Hematopoietic multipotent progenitor cell treated with erythropoietin and hydrocortisone succinate and interleukin-3 and kit ligand, for 4 days (in vitro differentiated cells): ENCODE data around the gene KDM7A.

Source experiments
- DNase-seq: peaks from one replicate; pipeline ENCODE4 v3.0.0-alpha.2; 2015

Gene KDM7A

GRCh38 chr7:140051820-140052219 lies 125.0 kb downstream of the KDM7A start:
- DNase-seq = no peak

- DNase-seq = no peak
Observed at GRCh38 chr7:140050100-140050499, 126.7 kb downstream of the KDM7A start.

- DNase-seq = no peak
Observed at GRCh38 chr7:140049339-140050024, 127.3 kb downstream of the KDM7A start.

- no peak for DNase-seq
Observed at GRCh38 chr7:140048989-140049338, 127.8 kb downstream of the KDM7A start.

- DNase-seq = no peak
Observed at GRCh38 chr7:140048138-140048537, 128.6 kb downstream of the KDM7A start.

GRCh38 chr7:140047197-140047596 lies 129.6 kb downstream of the KDM7A start:
- DNase-seq = no peak

GRCh38 chr7:140045697-140046096 lies 131.1 kb downstream of the KDM7A start:
- no peak for DNase-seq

GRCh38 chr7:140044251-140044650 lies 132.5 kb downstream of the KDM7A start:
- no peak for DNase-seq

- no peak for DNase-seq
Observed at GRCh38 chr7:140042386-140042670, 134.5 kb downstream of the KDM7A start.

- DNase-seq = no peak
Observed at GRCh38 chr7:140041659-140042385, 135.0 kb downstream of the KDM7A start.

GRCh38 chr7:140039896-140040295 lies 136.9 kb downstream of the KDM7A start:
- DNase-seq = no peak

GRCh38 chr7:140039066-140039465 lies 137.7 kb downstream of the KDM7A start:
- no peak for DNase-seq

- peak; percentile 70 for DNase-seq
Observed at GRCh38 chr7:140036224-140036962, 140.4 kb downstream of the KDM7A start.

- no peak for DNase-seq
Observed at GRCh38 chr7:140035400-140036223, 141.2 kb downstream of the KDM7A start.
